HAP-1 (cell line): Measurements from ENCODE around the gene ATP2B2.

Experiments used
- DNase-seq, 2 experiments: peaks; one replicate each; pipeline ENCODE4 v3.0.0-alpha.2; 2016 to 2020; ENCODE audit warnings: low spot score in 2 of 2
- H3K27me3 ChIP-seq: fragments of 250-450 bp; sonication (Bioruptor Pico); 2 replicates; pipeline ENCODE4 v1.5.1; 2020; ENCODE audit warnings: low read depth, mild to moderate bottlenecking, moderate library complexity
- H3K36me3 ChIP-seq: fragments of 250-450 bp; sonication (Bioruptor Pico); replicated peaks from 2 replicates; pipeline ENCODE4 v1.5.1; 2020; ENCODE audit warnings: mild to moderate bottlenecking
- H3K4me1 ChIP-seq: fragments of 250-450 bp; sonication (Bioruptor Pico); 2 replicates; pipeline ENCODE4 v1.5.1; 2020; ENCODE audit warnings: mild to moderate bottlenecking
- H3K4me3 ChIP-seq: fragments of 250-450 bp; sonication (Bioruptor Pico); 2 replicates; pipeline ENCODE4 v1.5.1; 2020; ENCODE audit warnings: mild to moderate bottlenecking, moderate library complexity
- H3K9me3 ChIP-seq: fragments of 250-450 bp; sonication (Bioruptor Pico); 2 replicates; pipeline ENCODE4 v1.5.1; 2020; ENCODE audit warnings: mild to moderate bottlenecking, moderate library complexity
- in situ Hi-C: fragments of 300-500 bp; cut with MboI; formaldehyde crosslinking; loops from 3 replicates; pipeline ENCODE4 v1.14.3; 2020; ENCODE audit warnings: low sequenced_read_pairs, inconsistent platforms, mixed read lengths

ATP2B2 gene

GRCh38 chr3:10460951-10461545 lies 44.3 kb downstream of the ATP2B2 start:
- no peak overlapping the region for H3K4me3 ChIP-seq
- no peaks in the 10 kb centered on the region for H3K27me3 ChIP-seq
- in situ Hi-C loops = no loop called here
- no peaks in the 10 kb centered on the region for H3K9me3 ChIP-seq
- no peaks in the 10 kb centered on the region for H3K4me1 ChIP-seq
- DNase-seq = no peak
- H3K36me3 ChIP-seq = no peaks in the 10 kb centered on the region

- Histone ChIP-seq H3K4me3 (no peak overlapping the region), H3K27me3 (no peaks in the 10 kb centered on the region), H3K36me3 (no peaks in the 10 kb centered on the region), H3K9me3 (no peaks in the 10 kb centered on the region), H3K4me1 (no peaks in the 10 kb centered on the region)
- DNase-seq = peak; percentile 57 to 91
- in situ Hi-C loops = no loop called here
Observed at GRCh38 chr3:10459954-10460754, 45.2 kb downstream of the ATP2B2 start.

GRCh38 chr3:10457560-10457959 lies 47.8 kb downstream of the ATP2B2 start:
- no peaks in the 10 kb centered on the region for H3K27me3 ChIP-seq
- no peaks in the 10 kb centered on the region for H3K36me3 ChIP-seq
- H3K9me3 ChIP-seq = no peaks in the 10 kb centered on the region
- DNase-seq = no peak
- in situ Hi-C loops = no loop called here
- H3K4me1 ChIP-seq = no peaks in the 10 kb centered on the region
- no peak overlapping the region for H3K4me3 ChIP-seq

- no peak for DNase-seq
- Histone ChIP-seq H3K4me3 (no peak overlapping the region), H3K4me1 (no peaks in the 10 kb centered on the region), H3K27me3 (no peaks in the 10 kb centered on the region), H3K9me3 (no peaks in the 10 kb centered on the region), H3K36me3 (no peaks in the 10 kb centered on the region)
- in situ Hi-C loops = no loop called here
Observed at GRCh38 chr3:10456981-10457380, 48.4 kb downstream of the ATP2B2 start.

GRCh38 chr3:10455545-10455914 lies 49.9 kb downstream of the ATP2B2 start:
- no peak for DNase-seq
- no peaks in the 10 kb centered on the region for H3K36me3 ChIP-seq
- H3K4me1 ChIP-seq = no peaks in the 10 kb centered on the region
- H3K4me3 ChIP-seq = no peak overlapping the region
- in situ Hi-C loops = no loop called here
- H3K27me3 ChIP-seq = no peaks in the 10 kb centered on the region
- no peaks in the 10 kb centered on the region for H3K9me3 ChIP-seq

- Histone ChIP-seq H3K9me3 (no peaks in the 10 kb centered on the region), H3K4me1 (no peaks in the 10 kb centered on the region), H3K36me3 (no peaks in the 10 kb centered on the region), H3K4me3 (no peak overlapping the region), H3K27me3 (no peaks in the 10 kb centered on the region)
- DNase-seq = no peak
- in situ Hi-C loops = no loop called here
Observed at GRCh38 chr3:10454907-10455544, 50.4 kb downstream of the ATP2B2 start.

GRCh38 chr3:10453431-10454163 lies 51.8 kb downstream of the ATP2B2 start:
- Histone ChIP-seq H3K4me1 (no peaks in the 10 kb centered on the region), H3K27me3 (peaks cover 6% of the 10 kb centered on the region; the same call in 1 of the 2 replicates), H3K9me3 (no peaks in the 10 kb centered on the region), H3K36me3 (no peaks in the 10 kb centered on the region), H3K4me3 (no peak overlapping the region)
- no peak for DNase-seq
- in situ Hi-C loops = no loop called here

GRCh38 chr3:10450494-10451440 lies 54.6 kb downstream of the ATP2B2 start:
- in situ Hi-C loops = no loop called here
- H3K9me3 ChIP-seq = no peaks in the 10 kb centered on the region
- peaks cover 22% of the 10 kb centered on the region for H3K27me3 ChIP-seq
- H3K4me1 ChIP-seq = no peaks in the 10 kb centered on the region
- no peaks in the 10 kb centered on the region for H3K36me3 ChIP-seq
- no peak for DNase-seq
- no peak overlapping the region for H3K4me3 ChIP-seq

- no peak overlapping the region for H3K4me3 ChIP-seq
- in situ Hi-C loops = no loop called here
- H3K36me3 ChIP-seq = no peaks in the 10 kb centered on the region
- H3K9me3 ChIP-seq = no peaks in the 10 kb centered on the region
- H3K4me1 ChIP-seq = no peaks in the 10 kb centered on the region
- no peak for DNase-seq
- H3K27me3 ChIP-seq = peaks cover 29% of the 10 kb centered on the region
Observed at GRCh38 chr3:10449436-10449835, 56.0 kb downstream of the ATP2B2 start.

GRCh38 chr3:10448544-10448943 lies 56.8 kb downstream of the ATP2B2 start:
- no peak for DNase-seq
- in situ Hi-C loops = no loop called here
- H3K27me3 ChIP-seq = peaks cover 29% of the 10 kb centered on the region

GRCh38 chr3:10447527-10448260 lies 57.7 kb downstream of the ATP2B2 start:
- H3K9me3 ChIP-seq = no peaks in the 10 kb centered on the region
- H3K36me3 ChIP-seq = no peaks in the 10 kb centered on the region
- no peak for DNase-seq
- H3K27me3 ChIP-seq = peaks cover 29% of the 10 kb centered on the region
- H3K4me3 ChIP-seq = no peak overlapping the region
- H3K4me1 ChIP-seq = no peaks in the 10 kb centered on the region
- in situ Hi-C loops = no loop called here

More at GRCh38 chr3:10448544-10448943, 56.8 kb downstream of the ATP2B2 start:
- Histone ChIP-seq H3K9me3 (no peaks in the 10 kb centered on the region), H3K4me3 (no peak overlapping the region), H3K4me1 (no peaks in the 10 kb centered on the region), H3K36me3 (no peaks in the 10 kb centered on the region)

GRCh38 chr3:10447110-10447509 lies 58.3 kb downstream of the ATP2B2 start:
- DNase-seq = no peak
- H3K27me3 ChIP-seq = peaks cover 29% of the 10 kb centered on the region
- no peaks in the 10 kb centered on the region for H3K9me3 ChIP-seq
- no peak overlapping the region for H3K4me3 ChIP-seq
- in situ Hi-C loops = no loop called here
- H3K4me1 ChIP-seq = no peaks in the 10 kb centered on the region
- no peaks in the 10 kb centered on the region for H3K36me3 ChIP-seq
